HEK293T (cell line): ENCODE measurements around the gene SLC41A3.

Experiments
- CTCF ChIA-PET: fragments of 350-600 bp; formaldehyde crosslinking; extraction: SDS; loops from one replicate; lab custom pipeline; 2021; ENCODE audit warnings: antibody characterized with exemption, inconsistent platforms; lab: Yijun Ruan, JAX
- POLR2A ChIA-PET: fragments of 350-600 bp; formaldehyde crosslinking; extraction: SDS; loops from one replicate; lab custom pipeline; 2020; ENCODE audit warnings: antibody characterized with exemption, inconsistent platforms; lab: Yijun Ruan, JAX
- DNase-seq: peaks from one replicate; pipeline ENCODE4 v3.0.0; 2012; ENCODE audit warnings: mixed read lengths; ENCODE audit errors: extremely low spot score
- ARNT ChIP-seq: fragments of 450-650 bp; IDR thresholded peaks from 2 replicates; pipeline ENCODE4 v1.6.1; 2017; ENCODE audit warnings: mild to moderate bottlenecking
- BHLHE40 ChIP-seq: fragments of 450-650 bp; IDR thresholded peaks from 2 replicates; pipeline ENCODE4 v1.6.1; 2016; ENCODE audit warnings: mild to moderate bottlenecking, moderate library complexity, borderline replicate concordance
- CTBP1 ChIP-seq: fragments of 450-650 bp; IDR thresholded peaks from 2 replicates; pipeline ENCODE4 v1.6.1; 2016; ENCODE audit warnings: borderline replicate concordance
- ELF4 ChIP-seq: fragments of 450-650 bp; IDR thresholded peaks from 2 replicates; pipeline ENCODE4 v1.6.1; 2017; ENCODE audit warnings: antibody characterized with exemption
- FOXA1 ChIP-seq: fragments of 450-650 bp; IDR thresholded peaks from 2 replicates; pipeline ENCODE4 v1.6.1; 2016; ENCODE audit warnings: mild to moderate bottlenecking
- FOXK2 ChIP-seq: fragments of 450-650 bp; IDR thresholded peaks from 2 replicates; pipeline ENCODE4 v1.6.1; 2016; ENCODE audit warnings: mild to moderate bottlenecking
- FOXM1 ChIP-seq: fragments of 450-650 bp; IDR thresholded peaks from 2 replicates; pipeline ENCODE4 v1.6.1; 2017; ENCODE audit warnings: mild to moderate bottlenecking, borderline replicate concordance
- HDGF ChIP-seq: fragments of 450-650 bp; IDR thresholded peaks from 2 replicates; pipeline ENCODE4 v1.6.1; 2017; ENCODE audit warnings: antibody characterized with exemption, borderline replicate concordance
- L3MBTL2 ChIP-seq: fragments of 450-650 bp; conservative IDR thresholded peaks from 2 replicates; pipeline ENCODE4 v1.6.1; 2016; ENCODE audit warnings: mild to moderate bottlenecking
- LEF1 ChIP-seq: fragments of 450-650 bp; IDR thresholded peaks from 2 replicates; pipeline ENCODE4 v1.6.1; 2017; ENCODE audit warnings: mild to moderate bottlenecking, borderline replicate concordance
- NFRKB ChIP-seq: fragments of 450-650 bp; IDR thresholded peaks from 2 replicates; pipeline ENCODE4 v1.6.1; 2016; ENCODE audit warnings: mild to moderate bottlenecking, moderate library complexity
- SP1 ChIP-seq: fragments of 450-650 bp; IDR thresholded peaks from 2 replicates; pipeline ENCODE4 v1.6.1; 2017
- SUZ12 ChIP-seq: fragments of 450-650 bp; IDR thresholded peaks from 2 replicates; pipeline ENCODE4 v1.6.1; 2016; ENCODE audit warnings: mild to moderate bottlenecking
- TARDBP ChIP-seq: fragments of 450-650 bp; IDR thresholded peaks from 2 replicates; pipeline ENCODE4 v1.6.1; 2016
- ZNF384 ChIP-seq: fragments of 450-650 bp; IDR thresholded peaks from 2 replicates; pipeline ENCODE4 v1.6.1; 2016
- TF ChIP-seq, protein P1 (sequence below): fragments of 450-650 bp; IDR thresholded peaks from 2 replicates; pipeline ENCODE4 v1.6.1; 2016

SLC41A3 gene

DNA sequence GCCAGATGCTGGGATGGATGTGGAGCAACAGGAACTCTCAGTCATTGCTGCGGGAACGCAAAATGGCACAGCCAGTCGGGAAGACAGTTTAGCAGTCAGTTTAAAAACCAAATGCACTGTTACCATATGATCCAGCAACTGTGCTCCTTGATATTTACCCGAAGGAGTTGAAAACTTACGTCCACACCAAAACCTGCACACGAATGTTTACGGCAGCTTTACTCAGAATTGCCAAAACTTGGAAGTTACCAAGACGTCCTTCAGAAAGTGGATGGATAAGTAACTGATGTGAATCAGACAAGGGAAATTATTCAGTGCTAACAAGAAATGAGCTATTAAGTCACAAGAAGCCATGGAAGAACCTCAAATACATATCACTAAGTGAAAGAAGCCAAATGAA is 36.1 kb upstream of the SLC41A3 start:
- no peak for DNase-seq
- no peak for TF ChIP-seq SP1
- TF ChIP-seq ZNF384: no peak
- no peak for TF ChIP-seq BHLHE40
- ChIA-PET CTCF (no interaction called here), POLR2A (no interaction called here)

GRCh38 chr3:126119008-126119675 is 35.2 kb upstream of the SLC41A3 start:
- TF ChIP-seq SP1 (no peak), SUZ12 (no peak), HDGF (no peak), ELF4 (no peak), ZNF384 (no peak), LEF1 (no peak), L3MBTL2 (no peak)
- POLR2A ChIA-PET: no interaction called here
- DNase-seq: no peak
- CTCF ChIA-PET: no interaction called here

- CTCF ChIA-PET: no interaction called here
- no peak for TF ChIP-seq CTBP1
- TF ChIP-seq SUZ12: no peak
- no peak for TF ChIP-seq ARNT
- TF ChIP-seq ELF4: no peak
- no peak for TF ChIP-seq NFRKB
- no peak for TF ChIP-seq FOXK2
- TF ChIP-seq FOXM1: no peak
- no peak for TF ChIP-seq TARDBP
- TF ChIP-seq L3MBTL2: no peak
- TF ChIP-seq SP1: no peak
- POLR2A ChIA-PET: no interaction called here
- DNase-seq: no peak
Observed at GRCh38 chr3:126118591-126118990, 34.7 kb upstream of the SLC41A3 start.

DNA sequence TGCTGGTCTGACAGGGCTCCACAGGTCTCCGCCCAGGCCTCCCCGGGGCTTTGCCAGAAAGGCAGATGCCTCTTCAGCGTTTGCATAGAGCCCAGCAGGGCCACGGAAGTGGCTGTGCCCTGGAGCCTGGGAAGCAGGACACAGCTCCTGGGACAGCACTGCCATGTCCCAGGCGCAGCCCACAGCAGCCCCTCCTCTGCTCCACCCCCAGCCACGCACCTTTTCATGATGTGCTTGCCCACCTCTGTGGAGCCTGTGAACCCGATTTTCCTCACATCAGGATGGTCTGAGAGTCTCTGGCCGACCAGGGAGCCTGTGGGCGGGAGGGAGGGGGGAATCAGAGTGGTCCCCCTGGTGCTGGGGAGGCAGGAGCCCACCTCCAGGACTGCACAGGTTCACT is 33.9 kb upstream of the SLC41A3 start:
- CTCF ChIA-PET: interaction anchor here (0.6 kb wide), 1 partner anchor 225 kb away, joined by 4 read pairs; no protein-coding TSS in a partner anchor
- TF ChIP-seq NFRKB: no peak
- POLR2A ChIA-PET: no interaction called here
- no peak for DNase-seq

GRCh38 chr3:126117212-126117611 is 33.3 kb upstream of the SLC41A3 start:
- POLR2A ChIA-PET: no interaction called here
- TF ChIP-seq HDGF (no peak), ELF4 (no peak), SUZ12 (no peak), FOXM1 (no peak)
- no peak for DNase-seq
- CTCF ChIA-PET: interaction anchor here (0.6 kb wide), 1 partner anchor 225 kb away, joined by 4 read pairs; no protein-coding TSS in a partner anchor

- ChIA-PET POLR2A (no interaction called here), CTCF (no interaction called here)
- no peak for TF ChIP-seq BHLHE40
- no peak for TF ChIP-seq ARNT
- no peak for TF ChIP-seq ELF4
- TF ChIP-seq HDGF: no peak
- TF ChIP-seq SP1: no peak
- TF ChIP-seq LEF1: no peak
- no peak for TF ChIP-seq CTBP1
- TF ChIP-seq SUZ12: no peak
- TF ChIP-seq FOXA1: no peak
- TF ChIP-seq FOXM1: no peak
- no peak for TF ChIP-seq L3MBTL2
- TF ChIP-seq ZNF384: no peak
- TF ChIP-seq, protein P1, sequence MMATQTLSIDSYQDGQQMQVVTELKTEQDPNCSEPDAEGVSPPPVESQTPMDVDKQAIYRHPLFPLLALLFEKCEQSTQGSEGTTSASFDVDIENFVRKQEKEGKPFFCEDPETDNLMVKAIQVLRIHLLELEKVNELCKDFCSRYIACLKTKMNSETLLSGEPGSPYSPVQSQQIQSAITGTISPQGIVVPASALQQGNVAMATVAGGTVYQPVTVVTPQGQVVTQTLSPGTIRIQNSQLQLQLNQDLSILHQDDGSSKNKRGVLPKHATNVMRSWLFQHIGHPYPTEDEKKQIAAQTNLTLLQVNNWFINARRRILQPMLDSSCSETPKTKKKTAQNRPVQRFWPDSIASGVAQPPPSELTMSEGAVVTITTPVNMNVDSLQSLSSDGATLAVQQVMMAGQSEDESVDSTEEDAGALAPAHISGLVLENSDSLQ: no peak
- no peak for TF ChIP-seq TARDBP
- no peak for TF ChIP-seq FOXK2
- no peak for TF ChIP-seq NFRKB
Observed at GRCh38 chr3:126116526-126116925, 32.6 kb upstream of the SLC41A3 start.

GRCh38 chr3:126114443-126115386 is 30.8 kb upstream of the SLC41A3 start:
- POLR2A ChIA-PET: no interaction called here
- CTCF ChIA-PET: interaction anchor here (0.7 kb wide), 1 partner anchor 87 kb away, joined by 3 read pairs; no protein-coding TSS in a partner anchor
- TF ChIP-seq SP1 (no peak), LEF1 (no peak), HDGF (no peak), FOXA1 (no peak), NFRKB (no peak), CTBP1 (no peak), L3MBTL2 (no peak), ARNT (no peak), FOXM1 (no peak), BHLHE40 (no peak), ZNF384 (no peak), TARDBP (no peak), ELF4 (no peak)
- TF ChIP-seq, protein P1: no peak
- DNase-seq: no peak

More at GRCh38 chr3:126116526-126116925, 32.6 kb upstream of the SLC41A3 start:
- no peak for DNase-seq
